Measurements from ENCODE around the gene MRPL10.

Gene MRPL10

GRCh38 chr17:47872019-47872650, 40.8 kb upstream of the MRPL10 start:
- TF ChIP-seq ZNF398 (tag by site-specific recombination; IDR thresholded peaks at IDR 0.05): no peak
- TF ChIP-seq ZFP69B (tag by site-specific recombination; IDR thresholded peaks at IDR 0.05): no peak
- TF ChIP-seq BCL11A (tag by site-specific recombination; IDR thresholded peaks at IDR 0.05; ENCODE audit: low read depth): no peak
- TF ChIP-seq ZNF175 (tag by site-specific recombination; IDR thresholded peaks at IDR 0.05): no peak
- no peak for TF ChIP-seq ZNF311 (tag by site-specific recombination; IDR thresholded peaks at IDR 0.05; ENCODE audit: borderline replicate concordance)
- TF ChIP-seq ZNF223 (tag by site-specific recombination; IDR thresholded peaks at IDR 0.05): no peak
- TF ChIP-seq ZIC2 (tag by site-specific recombination; IDR thresholded peaks at IDR 0.05): no peak
- no peak for TF ChIP-seq ZNF138 (tag by site-specific recombination; IDR thresholded peaks at IDR 0.05; ENCODE audit: borderline replicate concordance)
- TF ChIP-seq ZNF148 (tag by site-specific recombination; IDR thresholded peaks at IDR 0.05; ENCODE audit: borderline replicate concordance): no peak
- TF ChIP-seq AEBP2 (tag by site-specific recombination; IDR thresholded peaks at IDR 0.05; ENCODE audit: borderline replicate concordance): no peak
- POLR2A ChIA-PET: interaction anchor here (0.7 kb wide), 2 partner anchors 51 to 132 kb away, joined by 3 to 4 read pairs; partner anchors contain the start of gene OSBPL7
- Histone ChIP-seq H3K9me3 (ENCODE audit: control insufficient read depth, insufficient read depth, low read depth, low read length) (no peaks in the 10 kb centered on the region), H3K4me3 (ENCODE audit: low read depth, low read length) (no peak overlapping the region), H3K4me1 (ENCODE audit: control insufficient read depth, insufficient read depth, low read length) (no peaks in the 10 kb centered on the region), H3K36me3 (ENCODE audit: control insufficient read depth in 2 of 2, insufficient read depth in 1 of 2, low read length in 2 of 2) (no peaks in the 10 kb centered on the region), H3K27ac (ENCODE audit: extremely low read depth, low read depth, low read length) (no peak overlapping the region)
- CTCF ChIA-PET: interaction anchor here (0.7 to 3.6 kb wide), 5 partner anchors 9 to 140 kb away, joined by 3 to 28 read pairs (median 4); partner anchors contain the start of gene SCRN2

GRCh38 chr17:47871048-47871447, 39.7 kb upstream of the MRPL10 start:
- CTCF ChIA-PET: interaction anchor here (0.6 to 3.6 kb wide), 7 partner anchors 8 to 141 kb away, joined by 3 to 28 read pairs (median 4); partner anchors contain the start of gene SCRN2
- Histone ChIP-seq H3K4me3 (ENCODE audit: low read depth, low read length) (no peak overlapping the region), H3K36me3 (ENCODE audit: control insufficient read depth in 2 of 2, insufficient read depth in 1 of 2, low read length in 2 of 2) (no peaks in the 10 kb centered on the region), H3K9me3 (ENCODE audit: control insufficient read depth, insufficient read depth, low read depth, low read length) (no peaks in the 10 kb centered on the region), H3K4me1 (ENCODE audit: control insufficient read depth, insufficient read depth, low read length) (no peaks in the 10 kb centered on the region), H3K27ac (ENCODE audit: extremely low read depth, low read depth, low read length) (no peak overlapping the region)
- POLR2A ChIA-PET: no interaction called here
- TF ChIP-seq ZBTB10 (tag by site-specific recombination; IDR thresholded peaks at IDR 0.05) (no peak), ZNF221 (tag by site-specific recombination; IDR thresholded peaks at IDR 0.05; ENCODE audit: borderline replicate concordance) (no peak), ZNF792 (tag by site-specific recombination; IDR thresholded peaks at IDR 0.05) (peak; percentile 52; the same call in 1 of the 2 replicates)

All from HEK293 (cell line).